HL-60/S4 treated with retinoic acid at 250 ng/mL for 4 days and 3 days (cell line): ENCODE results near the gene APLN.

Experiments
- in situ Hi-C: fragments of 300-500 bp; cut with MboI; formaldehyde crosslinking; loops from 2 replicates; pipeline ENCODE4 v1.7.0; 2022; ENCODE audit warnings: low sequenced_read_pairs

APLN gene

DNA sequence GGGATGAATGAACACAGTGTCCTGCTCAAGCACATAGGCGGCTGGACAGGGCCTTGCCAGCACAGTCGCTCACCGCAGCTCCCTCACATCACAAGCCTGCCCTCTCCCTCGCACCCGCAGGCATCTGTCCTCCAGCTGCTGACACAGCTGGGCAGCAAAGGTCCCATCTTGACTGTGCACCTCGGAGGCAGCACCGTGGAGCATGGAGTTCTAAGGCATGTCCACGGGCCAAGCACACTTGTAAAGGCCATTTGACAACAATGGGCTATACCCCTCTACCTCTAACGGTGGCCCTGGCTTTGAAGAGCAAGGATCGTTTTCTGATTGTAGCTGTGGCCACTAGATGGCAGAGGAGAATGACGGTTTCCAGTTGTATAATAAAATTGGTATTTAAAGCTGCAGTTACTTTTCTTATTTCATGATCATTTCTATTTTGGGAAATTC is 53.8 kb downstream of the APLN start:
- in situ Hi-C loops = loop anchor here (10.0 to 25.0 kb wide), 3 partner anchors 311 to 586 kb away; partner anchors contain the start of gene UTP14A

GRCh38 chrX:129599996-129600395 is 54.8 kb downstream of the APLN start:
- in situ Hi-C loops = loop anchor here (10.0 to 25.0 kb wide), 3 partner anchors 312 to 587 kb away; partner anchors contain the start of gene UTP14A

DNA sequence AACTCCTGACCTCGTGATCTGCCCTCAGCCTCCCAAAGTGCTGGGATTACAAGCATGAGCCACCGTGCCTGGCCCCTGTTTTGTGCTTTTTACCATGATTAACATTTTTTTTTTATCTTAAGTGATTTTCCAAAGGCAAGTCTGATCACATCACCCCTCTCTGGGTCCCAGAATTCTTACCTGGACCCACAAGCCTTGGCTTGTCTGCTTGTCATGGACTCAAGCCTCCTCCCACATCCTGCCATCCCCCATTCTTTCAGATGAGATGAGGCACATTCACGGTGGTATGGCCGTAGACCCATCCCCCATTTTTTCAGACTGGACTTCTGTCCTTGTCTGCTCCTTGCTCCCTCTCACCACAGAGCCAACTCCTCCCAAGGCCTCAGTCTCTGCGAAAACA is 55.3 kb downstream of the APLN start:
- in situ Hi-C loops = no loop called here

- in situ Hi-C loops = no loop called here
Observed at GRCh38 chrX:129597905-129598304, 56.9 kb downstream of the APLN start.

- in situ Hi-C loops = no loop called here
Observed at GRCh38 chrX:129596077-129596476, 58.7 kb downstream of the APLN start.
